ENCODE data around the gene SCUBE3.

DNA sequence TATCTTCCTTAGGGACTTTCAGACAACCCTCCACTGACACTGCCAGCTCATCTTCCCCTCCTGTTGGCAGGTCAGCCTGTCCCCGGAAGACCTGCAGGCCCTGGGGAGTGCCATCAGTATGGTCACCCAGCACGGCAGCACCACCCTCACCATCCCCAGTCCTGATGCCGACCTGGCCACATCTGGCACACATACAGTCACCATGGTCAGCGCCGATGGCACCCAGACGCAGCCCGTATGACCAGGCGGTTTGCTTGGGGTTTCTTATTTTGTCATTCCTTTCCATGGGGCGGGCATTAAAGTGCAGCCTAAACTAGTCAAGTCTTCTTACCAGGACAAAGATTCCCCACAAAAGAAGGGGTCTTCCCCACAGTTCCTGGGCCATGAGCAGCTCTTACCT is 79.9 kb downstream of the SCUBE3 start:
- TF ChIP-seq, protein P1, sequence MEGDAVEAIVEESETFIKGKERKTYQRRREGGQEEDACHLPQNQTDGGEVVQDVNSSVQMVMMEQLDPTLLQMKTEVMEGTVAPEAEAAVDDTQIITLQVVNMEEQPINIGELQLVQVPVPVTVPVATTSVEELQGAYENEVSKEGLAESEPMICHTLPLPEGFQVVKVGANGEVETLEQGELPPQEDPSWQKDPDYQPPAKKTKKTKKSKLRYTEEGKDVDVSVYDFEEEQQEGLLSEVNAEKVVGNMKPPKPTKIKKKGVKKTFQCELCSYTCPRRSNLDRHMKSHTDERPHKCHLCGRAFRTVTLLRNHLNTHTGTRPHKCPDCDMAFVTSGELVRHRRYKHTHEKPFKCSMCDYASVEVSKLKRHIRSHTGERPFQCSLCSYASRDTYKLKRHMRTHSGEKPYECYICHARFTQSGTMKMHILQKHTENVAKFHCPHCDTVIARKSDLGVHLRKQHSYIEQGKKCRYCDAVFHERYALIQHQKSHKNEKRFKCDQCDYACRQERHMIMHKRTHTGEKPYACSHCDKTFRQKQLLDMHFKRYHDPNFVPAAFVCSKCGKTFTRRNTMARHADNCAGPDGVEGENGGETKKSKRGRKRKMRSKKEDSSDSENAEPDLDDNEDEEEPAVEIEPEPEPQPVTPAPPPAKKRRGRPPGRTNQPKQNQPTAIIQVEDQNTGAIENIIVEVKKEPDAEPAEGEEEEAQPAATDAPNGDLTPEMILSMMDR (IDR thresholded peaks at IDR 0.05), result no peak
- TF ChIP-seq EP300 (IDR thresholded peaks at IDR 0.05), result no peak

Measured in esophagus muscularis mucosa (tissue), 3 donors.